Measurements from ENCODE around the gene STX4.

STX4 gene

GRCh38 chr16:31063843-31064611 is 30.7 kb downstream of the STX4 start:
- no peak overlapping the region for H3K4me3 ChIP-seq (ENCODE audit: severe bottlenecking)
- H3K27ac ChIP-seq (ENCODE audit: poor library complexity, severe bottlenecking): peak overlapping the region; percentile 60

GRCh38 chr16:31064882-31065461 is 31.6 kb downstream of the STX4 start:
- Histone ChIP-seq H3K27ac (ENCODE audit: poor library complexity, severe bottlenecking) (peak overlapping the region; percentile 60), H3K9me3 (ENCODE audit: severe bottlenecking) (no peaks in the 10 kb centered on the region), H3K4me1 (ENCODE audit: insufficient read depth, poor library complexity, severe bottlenecking) (peaks cover 9% of the 10 kb centered on the region), H3K27me3 (ENCODE audit: insufficient read depth, poor library complexity, severe bottlenecking) (no peaks in the 10 kb centered on the region), H3K4me3 (ENCODE audit: severe bottlenecking) (no peak overlapping the region), H3K36me3 (ENCODE audit: low read depth) (peaks cover 27% of the 10 kb centered on the region)
- DNase-seq (ENCODE audit: low spot score) (no peak), ATAC-seq (ENCODE audit: low read depth) (peak; percentile 97)
- TF ChIP-seq CTCF (IDR thresholded peaks at IDR 0.05; ENCODE audit: poor library complexity, severe bottlenecking): no peak

More at GRCh38 chr16:31063843-31064611, 30.7 kb downstream of the STX4 start:
- Histone ChIP-seq H3K4me1 (ENCODE audit: insufficient read depth, poor library complexity, severe bottlenecking) (peaks cover 9% of the 10 kb centered on the region), H3K36me3 (ENCODE audit: low read depth) (peaks cover 29% of the 10 kb centered on the region), H3K27me3 (ENCODE audit: insufficient read depth, poor library complexity, severe bottlenecking) (no peaks in the 10 kb centered on the region), H3K9me3 (ENCODE audit: severe bottlenecking) (no peaks in the 10 kb centered on the region)
- DNase-seq (ENCODE audit: low spot score): no peak
- TF ChIP-seq CTCF (IDR thresholded peaks at IDR 0.05; ENCODE audit: poor library complexity, severe bottlenecking): no peak
- ATAC-seq (ENCODE audit: low read depth): no peak

- TF ChIP-seq CTCF (IDR thresholded peaks at IDR 0.05; ENCODE audit: poor library complexity, severe bottlenecking): no peak
- no peak for ATAC-seq (ENCODE audit: low read depth)
- H3K4me1 ChIP-seq (ENCODE audit: insufficient read depth, poor library complexity, severe bottlenecking): peaks cover 15% of the 10 kb centered on the region
- H3K27ac ChIP-seq (ENCODE audit: poor library complexity, severe bottlenecking): no peak overlapping the region
- H3K36me3 ChIP-seq (ENCODE audit: low read depth): peaks cover 8% of the 10 kb centered on the region
- H3K9me3 ChIP-seq (ENCODE audit: severe bottlenecking): no peaks in the 10 kb centered on the region
- H3K4me3 ChIP-seq (ENCODE audit: severe bottlenecking): no peak overlapping the region
- DNase-seq (ENCODE audit: low spot score): no peak
- H3K27me3 ChIP-seq (ENCODE audit: insufficient read depth, poor library complexity, severe bottlenecking): no peaks in the 10 kb centered on the region
Observed at GRCh38 chr16:31067342-31067741, 34.0 kb downstream of the STX4 start.

GRCh38 chr16:31071861-31072260 is 38.5 kb downstream of the STX4 start:
- ATAC-seq (ENCODE audit: low read depth) (no peak), DNase-seq (ENCODE audit: low spot score) (no peak)
- Histone ChIP-seq H3K9me3 (ENCODE audit: severe bottlenecking) (no peaks in the 10 kb centered on the region), H3K27me3 (ENCODE audit: insufficient read depth, poor library complexity, severe bottlenecking) (no peaks in the 10 kb centered on the region), H3K27ac (ENCODE audit: poor library complexity, severe bottlenecking) (peak overlapping the region; percentile 79), H3K4me3 (ENCODE audit: severe bottlenecking) (peak overlapping the region; percentile 94), H3K36me3 (ENCODE audit: low read depth) (peaks cover 5% of the 10 kb centered on the region; the same call in 1 of the 2 replicates), H3K4me1 (ENCODE audit: insufficient read depth, poor library complexity, severe bottlenecking) (peaks cover 6% of the 10 kb centered on the region)
- no peak for TF ChIP-seq CTCF (IDR thresholded peaks at IDR 0.05; ENCODE audit: poor library complexity, severe bottlenecking)

Data from RWPE2 (cell line).